Brain microvascular endothelial cell (primary cell): ENCODE results near the gene ST3GAL3.

Experiments used
- DNase-seq: peaks from one replicate; pipeline ENCODE4 v3.0.0-alpha.2; 2020
- H3K27ac ChIP-seq: fragments of 250-450 bp; sonication (Bioruptor Pico); 2 replicates; pipeline ENCODE4 v1.5.1; 2020; ENCODE audit warnings: mild to moderate bottlenecking, moderate library complexity
- H3K27me3 ChIP-seq: fragments of 250-450 bp; sonication (Bioruptor Pico); replicated peaks from 2 replicates; pipeline ENCODE4 v1.5.1; 2020; ENCODE audit warnings: mild to moderate bottlenecking
- H3K36me3 ChIP-seq: fragments of 250-450 bp; sonication (Bioruptor Pico); replicated peaks from 2 replicates; pipeline ENCODE4 v1.5.1; 2020; ENCODE audit warnings: mild to moderate bottlenecking
- H3K4me3 ChIP-seq: 2 replicates; pipeline ENCODE4 v1.5.1; 2011; ENCODE audit warnings: low read depth, mild to moderate bottlenecking, control low read depth, low read length, moderate library complexity
- in situ Hi-C: cut with HindIII; loops from 2 replicates; pipeline ENCODE4 v1.10.0; 2017; ENCODE audit warnings: low sequenced_read_pairs, low pct_ligation_motif_present
- TF ChIP-seq, protein P1 (sequence below): IDR thresholded peaks from 2 replicates; pipeline ENCODE4 v1.5.1; 2011; ENCODE audit warnings: low read depth, mild to moderate bottlenecking, moderate library complexity, low read length, control low read depth, inconsistent platforms; ENCODE audit errors: missing control alignments

ST3GAL3 gene

GRCh38 chr1:43803646-43804045 is 96.3 kb downstream of the ST3GAL3 start:
- in situ Hi-C loops: no loop called here

GRCh38 chr1:43804569-43804968 is 97.2 kb downstream of the ST3GAL3 start:
- no peak for DNase-seq
- H3K27me3 ChIP-seq: no peaks in the 10 kb centered on the region
- no peak overlapping the region for H3K27ac ChIP-seq
- TF ChIP-seq, protein P1, sequence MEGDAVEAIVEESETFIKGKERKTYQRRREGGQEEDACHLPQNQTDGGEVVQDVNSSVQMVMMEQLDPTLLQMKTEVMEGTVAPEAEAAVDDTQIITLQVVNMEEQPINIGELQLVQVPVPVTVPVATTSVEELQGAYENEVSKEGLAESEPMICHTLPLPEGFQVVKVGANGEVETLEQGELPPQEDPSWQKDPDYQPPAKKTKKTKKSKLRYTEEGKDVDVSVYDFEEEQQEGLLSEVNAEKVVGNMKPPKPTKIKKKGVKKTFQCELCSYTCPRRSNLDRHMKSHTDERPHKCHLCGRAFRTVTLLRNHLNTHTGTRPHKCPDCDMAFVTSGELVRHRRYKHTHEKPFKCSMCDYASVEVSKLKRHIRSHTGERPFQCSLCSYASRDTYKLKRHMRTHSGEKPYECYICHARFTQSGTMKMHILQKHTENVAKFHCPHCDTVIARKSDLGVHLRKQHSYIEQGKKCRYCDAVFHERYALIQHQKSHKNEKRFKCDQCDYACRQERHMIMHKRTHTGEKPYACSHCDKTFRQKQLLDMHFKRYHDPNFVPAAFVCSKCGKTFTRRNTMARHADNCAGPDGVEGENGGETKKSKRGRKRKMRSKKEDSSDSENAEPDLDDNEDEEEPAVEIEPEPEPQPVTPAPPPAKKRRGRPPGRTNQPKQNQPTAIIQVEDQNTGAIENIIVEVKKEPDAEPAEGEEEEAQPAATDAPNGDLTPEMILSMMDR: no peak
- H3K4me3 ChIP-seq: no peak overlapping the region
- in situ Hi-C loops: no loop called here
- peaks cover 2% of the 10 kb centered on the region for H3K36me3 ChIP-seq

More at GRCh38 chr1:43803646-43804045, 96.3 kb downstream of the ST3GAL3 start:
- Histone ChIP-seq H3K36me3 (peaks cover 2% of the 10 kb centered on the region), H3K27ac (no peak overlapping the region), H3K27me3 (no peaks in the 10 kb centered on the region), H3K4me3 (no peak overlapping the region)
- TF ChIP-seq, protein P1: no peak
- DNase-seq: no peak

DNA sequence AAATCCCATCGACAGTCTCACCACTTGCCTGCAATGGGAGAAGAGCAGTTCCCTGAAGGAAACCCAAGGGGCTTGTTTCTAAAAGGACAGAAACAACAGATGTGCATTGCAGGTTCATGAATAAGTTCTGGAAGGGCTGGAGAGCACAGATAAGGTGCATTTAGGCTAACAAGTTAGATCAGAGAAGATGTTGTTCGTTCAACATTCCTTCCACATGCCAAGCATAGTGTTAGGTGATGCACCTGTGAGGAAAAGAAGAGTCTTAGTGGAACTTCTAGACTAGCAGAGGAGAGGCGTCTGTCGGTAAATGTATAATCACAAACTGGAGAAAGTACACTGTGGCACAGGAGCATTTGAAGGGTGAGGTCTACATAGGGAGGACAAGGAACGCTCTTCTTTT is 98.0 kb downstream of the ST3GAL3 start:
- no peaks in the 10 kb centered on the region for H3K27me3 ChIP-seq
- in situ Hi-C loops: no loop called here
- H3K36me3 ChIP-seq: peaks cover 2% of the 10 kb centered on the region
- H3K27ac ChIP-seq: no peak overlapping the region
- TF ChIP-seq, protein P1: no peak
- no peak overlapping the region for H3K4me3 ChIP-seq
- DNase-seq: no peak

DNA sequence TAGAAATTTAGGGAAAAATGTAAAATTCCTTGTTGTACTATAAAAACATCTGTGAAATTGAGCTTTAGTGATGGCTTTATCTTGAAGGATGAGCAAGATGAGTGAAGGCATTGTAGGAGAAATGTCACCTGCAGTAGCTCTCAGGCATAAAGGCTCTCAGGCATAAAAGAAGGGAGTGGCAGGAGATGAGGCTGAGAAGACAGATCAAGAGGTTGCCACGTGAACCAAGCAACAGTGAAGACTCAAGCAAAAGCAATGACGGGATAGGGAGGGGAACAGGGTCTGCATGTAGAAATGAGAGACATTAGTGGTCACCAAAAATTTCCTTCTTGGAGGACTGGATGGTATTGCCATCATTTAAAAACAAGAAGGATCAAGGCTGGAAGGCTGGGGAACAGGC is 98.8 kb downstream of the ST3GAL3 start:
- in situ Hi-C loops: no loop called here
- TF ChIP-seq, protein P1: no peak
- Histone ChIP-seq H3K36me3 (peaks cover 1% of the 10 kb centered on the region), H3K27ac (no peak overlapping the region), H3K27me3 (no peaks in the 10 kb centered on the region), H3K4me3 (no peak overlapping the region)
- no peak for DNase-seq

DNA sequence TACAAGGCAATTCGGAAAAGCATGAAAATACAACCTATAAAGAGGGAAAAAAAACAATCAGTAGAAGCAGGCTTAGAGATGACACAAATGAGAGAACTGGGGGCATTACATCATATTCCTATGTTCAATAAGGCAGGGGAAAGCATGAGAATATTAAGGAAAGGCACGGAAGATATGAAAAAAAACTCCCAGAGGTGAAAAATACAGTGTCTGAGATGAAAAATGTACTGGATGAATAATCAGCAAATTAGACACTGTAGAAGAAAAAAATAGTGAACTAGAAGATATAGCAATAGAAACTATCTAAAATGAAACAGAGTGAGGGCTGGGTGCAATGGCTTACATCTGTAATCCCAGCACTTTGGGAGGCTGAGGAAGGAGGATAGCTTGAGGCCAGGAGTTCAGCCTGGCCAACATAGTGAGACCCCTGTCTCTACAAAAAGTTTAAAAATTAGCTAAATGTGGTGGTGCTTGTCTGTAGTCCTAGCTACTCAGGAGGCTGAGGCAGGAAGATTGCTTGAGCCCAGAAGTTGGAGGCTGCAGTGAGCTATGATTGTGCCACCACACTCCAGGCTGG is 101.8 kb downstream of the ST3GAL3 start:
- Histone ChIP-seq H3K4me3 (no peak overlapping the region), H3K27ac (no peak overlapping the region), H3K36me3 (no peaks in the 10 kb centered on the region), H3K27me3 (no peaks in the 10 kb centered on the region)
- TF ChIP-seq, protein P1: no peak
- in situ Hi-C loops: no loop called here
- no peak for DNase-seq

DNA sequence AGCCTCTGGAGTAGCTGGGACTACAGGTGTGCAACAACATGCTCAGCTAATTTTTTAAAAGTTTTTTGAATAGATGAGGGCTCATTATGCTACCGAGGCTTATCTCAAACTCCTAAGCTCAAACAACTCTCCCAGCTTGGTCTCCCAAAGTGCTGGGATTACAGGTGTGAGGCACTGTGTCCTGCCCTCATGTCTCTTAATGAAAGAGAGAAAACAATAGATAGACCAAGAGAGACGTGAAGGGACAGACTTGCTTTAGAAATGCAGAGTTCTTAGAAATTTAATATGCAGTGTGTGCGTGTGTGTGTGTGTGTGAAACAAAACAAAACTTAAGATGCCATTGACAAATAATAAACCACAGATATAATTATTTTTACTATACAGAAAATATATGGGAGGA is 105.2 kb downstream of the ST3GAL3 start:
- H3K27ac ChIP-seq: no peak overlapping the region
- TF ChIP-seq, protein P1: no peak
- no peak for DNase-seq
- no peak overlapping the region for H3K4me3 ChIP-seq
- H3K36me3 ChIP-seq: peaks cover 8% of the 10 kb centered on the region
- in situ Hi-C loops: no loop called here
- H3K27me3 ChIP-seq: no peaks in the 10 kb centered on the region
